GM19438 (cell line): ENCODE measurements around the gene KRTAP5-1.

Source experiments
- ATAC-seq: cut with Tn5 transposase; IDR thresholded peaks from one replicate; pipeline ENCODE4 v1.9.1; 2021; ENCODE audit warnings: low read depth; ENCODE audit not compliant: unreplicated experiment

The KRTAP5-1 gene

DNA sequence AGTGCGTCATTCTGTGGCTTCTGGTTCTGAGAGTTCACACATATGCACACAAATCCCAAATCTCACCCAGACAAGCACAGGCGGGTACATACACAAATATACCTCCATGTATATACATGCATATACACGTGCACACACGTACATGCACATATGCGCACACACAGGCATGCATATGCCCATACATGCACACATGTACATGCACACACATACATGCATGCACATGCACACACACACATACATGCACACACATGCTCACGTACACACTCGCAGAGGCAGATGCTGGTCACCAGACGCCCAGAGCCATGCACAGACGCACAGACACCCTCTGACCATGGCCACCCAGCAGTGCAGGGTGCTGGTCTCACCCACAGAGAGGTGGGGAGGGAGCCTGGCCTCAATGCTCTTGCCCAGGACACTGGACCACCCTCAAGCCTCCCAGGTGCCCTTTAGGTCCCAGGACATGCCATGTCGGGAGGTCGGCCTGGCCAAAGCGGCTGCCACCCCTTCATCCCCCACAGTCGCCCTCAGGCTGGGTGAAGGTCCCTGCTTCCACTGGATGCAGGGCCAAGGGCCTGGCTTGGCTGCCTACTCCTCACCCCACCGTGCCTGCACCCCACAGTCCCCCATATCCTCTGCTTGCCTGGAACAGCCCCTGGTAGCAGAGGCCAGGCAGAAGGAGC, 22.5 kb downstream of the KRTAP5-1 start:
- ATAC-seq = no peak

DNA sequence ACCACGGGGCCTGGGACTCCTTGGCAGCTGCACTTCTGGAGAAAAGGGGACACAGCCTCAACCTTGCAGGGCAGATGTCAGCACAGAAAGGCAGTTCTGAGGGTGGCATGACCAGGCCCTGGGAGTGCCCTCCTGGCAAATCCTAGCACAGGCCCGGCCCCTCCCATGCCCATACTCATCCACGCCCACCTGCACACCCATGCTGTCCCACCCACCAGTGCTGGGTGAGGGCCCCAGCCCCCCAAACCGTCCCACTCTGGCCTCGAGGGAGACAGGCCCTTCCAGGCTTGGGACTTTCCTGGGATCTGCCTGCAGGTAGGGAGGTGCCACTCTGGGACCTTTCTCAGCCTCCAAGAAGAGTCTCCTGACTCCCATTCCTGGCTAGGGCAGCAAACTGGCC, 23.1 kb downstream of the KRTAP5-1 start:
- ATAC-seq = no peak

DNA sequence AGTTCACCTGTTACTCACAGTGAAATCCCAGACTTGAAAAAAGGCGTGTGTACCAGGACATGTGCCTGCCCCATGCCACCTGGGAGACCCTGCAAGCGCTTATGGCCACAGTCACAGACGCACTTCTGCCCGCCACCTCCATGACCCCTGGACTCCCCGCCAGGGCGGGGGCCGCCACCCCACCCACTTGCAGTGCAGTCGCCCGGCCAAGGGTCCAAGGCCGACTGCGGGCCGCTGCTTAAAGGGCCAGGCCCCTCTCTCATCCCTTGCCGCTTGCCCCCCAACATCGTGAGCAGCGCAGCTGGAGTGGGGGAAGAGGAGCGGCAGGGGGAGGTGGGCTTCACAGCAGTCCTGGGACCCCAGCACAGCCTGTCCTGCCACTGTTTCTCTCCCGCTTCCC, 23.8 kb downstream of the KRTAP5-1 start:
- ATAC-seq = no peak

DNA sequence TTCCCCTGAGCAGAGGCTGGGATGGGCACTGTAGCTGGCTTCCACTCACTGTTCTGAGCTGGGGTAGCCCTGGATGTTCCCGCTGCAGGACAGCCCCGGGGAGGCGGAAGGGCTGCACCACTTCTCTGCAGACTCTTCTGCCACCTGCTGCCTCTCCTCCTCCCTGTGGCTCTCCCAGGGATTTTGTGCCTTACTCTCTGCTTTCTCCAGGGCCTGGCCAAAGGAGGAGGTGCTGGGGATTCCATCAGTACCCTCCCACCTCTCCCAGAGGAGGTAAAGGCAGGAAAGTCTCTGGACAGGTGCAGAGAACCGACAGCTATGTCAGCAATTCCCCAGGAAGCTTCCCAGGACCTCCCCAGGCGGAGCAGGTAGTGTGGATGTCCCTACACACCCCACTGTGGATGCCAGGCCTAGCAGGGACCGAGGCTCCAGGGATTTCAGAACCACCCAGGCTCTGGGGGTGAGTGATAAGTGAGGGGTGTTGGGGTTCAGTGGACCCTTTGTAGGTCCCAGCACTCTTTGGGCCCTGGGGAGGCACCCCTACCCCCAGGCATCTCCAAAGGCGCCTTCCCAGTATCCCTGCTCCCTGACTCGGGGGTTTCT, 24.3 kb downstream of the KRTAP5-1 start:
- no peak for ATAC-seq

DNA sequence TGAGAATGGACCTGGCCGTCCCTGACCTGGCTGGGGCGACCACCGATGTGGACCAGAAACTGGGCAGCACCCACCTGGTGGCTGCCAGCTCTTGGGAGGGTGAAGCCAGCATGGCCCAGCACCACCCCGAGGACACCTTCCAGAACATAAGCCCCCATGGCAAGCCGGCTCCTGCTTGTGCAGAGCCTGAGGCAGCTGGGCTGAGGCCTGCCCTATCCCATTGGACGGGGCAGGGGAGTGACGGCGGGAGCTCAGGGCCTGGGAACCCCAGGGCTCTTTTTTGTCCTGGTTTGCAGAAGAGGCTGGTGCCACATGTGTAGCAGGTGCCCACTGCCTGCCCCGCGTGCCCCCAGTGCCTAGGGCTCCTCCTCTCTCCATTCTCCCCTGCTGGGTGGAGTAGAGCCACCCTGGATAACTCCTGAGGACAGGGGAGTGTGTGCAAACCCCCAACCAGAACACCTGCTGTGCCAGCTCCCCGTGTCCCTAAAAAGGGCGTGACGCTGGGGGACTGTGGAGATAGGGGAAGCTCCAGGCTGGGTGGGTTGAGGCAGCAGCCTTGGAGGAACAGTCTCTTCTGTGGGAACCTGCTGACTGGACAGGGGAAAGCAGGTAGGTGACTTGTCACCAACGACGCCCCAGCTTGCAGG, 25.0 kb downstream of the KRTAP5-1 start:
- no peak for ATAC-seq

DNA sequence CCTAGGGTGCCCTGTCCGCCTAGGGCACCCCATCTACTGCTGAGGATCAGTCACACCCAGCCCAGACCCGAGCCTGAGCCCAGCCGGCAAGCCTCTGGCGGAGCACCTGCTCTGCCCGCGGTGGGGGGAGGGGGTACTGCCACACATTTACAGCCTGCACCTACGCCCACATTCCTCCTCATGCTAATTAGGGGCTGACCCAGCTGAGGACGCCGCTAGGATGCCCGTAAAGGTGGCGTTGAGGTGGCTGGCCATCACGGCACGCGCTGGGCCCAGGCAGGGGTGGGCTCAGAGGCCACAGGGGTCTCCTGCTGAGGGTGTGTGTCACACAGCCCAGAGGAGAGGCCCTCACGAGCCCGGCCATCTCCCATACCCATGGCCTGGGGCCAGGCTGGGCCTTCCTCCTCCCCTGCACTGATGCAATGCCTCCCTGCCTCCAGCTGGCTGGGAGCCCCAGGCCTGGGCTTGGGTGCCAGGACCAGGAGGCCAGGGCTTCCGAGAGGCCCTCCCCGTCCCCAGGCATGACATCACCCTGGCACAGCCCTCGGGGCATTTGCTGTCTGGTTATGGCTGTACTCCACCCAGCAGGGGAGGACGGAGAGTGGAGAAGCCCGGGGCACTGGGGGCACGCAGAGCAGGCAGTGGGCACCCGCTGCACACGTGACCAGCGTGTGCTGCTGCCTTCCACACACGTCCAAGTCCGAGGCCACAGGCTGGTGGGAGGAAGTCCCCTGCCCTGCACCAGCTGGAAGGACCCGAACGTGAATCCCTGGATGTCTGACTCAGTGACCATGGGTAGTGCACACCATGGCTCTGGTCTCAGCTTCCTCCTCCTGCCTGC, 25.8 kb downstream of the KRTAP5-1 start:
- ATAC-seq = no peak

DNA sequence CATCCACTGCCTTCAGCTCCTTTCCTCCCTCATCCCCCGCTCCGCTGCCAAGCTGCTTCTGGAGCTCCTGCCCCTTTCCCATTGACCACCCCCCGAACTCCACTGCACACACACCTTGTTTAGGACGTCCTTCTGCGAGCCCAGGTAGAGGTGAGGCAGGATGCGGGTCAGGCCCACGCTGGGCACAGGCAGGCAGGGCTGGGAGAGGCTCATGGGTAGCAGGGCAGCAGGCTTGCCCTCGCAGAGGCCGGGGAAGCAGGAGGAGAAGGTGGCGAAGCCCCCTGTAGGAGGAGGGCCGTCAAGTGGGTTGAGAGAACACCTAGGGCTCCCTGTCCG, 26.3 kb downstream of the KRTAP5-1 start:
- ATAC-seq = no peak

DNA sequence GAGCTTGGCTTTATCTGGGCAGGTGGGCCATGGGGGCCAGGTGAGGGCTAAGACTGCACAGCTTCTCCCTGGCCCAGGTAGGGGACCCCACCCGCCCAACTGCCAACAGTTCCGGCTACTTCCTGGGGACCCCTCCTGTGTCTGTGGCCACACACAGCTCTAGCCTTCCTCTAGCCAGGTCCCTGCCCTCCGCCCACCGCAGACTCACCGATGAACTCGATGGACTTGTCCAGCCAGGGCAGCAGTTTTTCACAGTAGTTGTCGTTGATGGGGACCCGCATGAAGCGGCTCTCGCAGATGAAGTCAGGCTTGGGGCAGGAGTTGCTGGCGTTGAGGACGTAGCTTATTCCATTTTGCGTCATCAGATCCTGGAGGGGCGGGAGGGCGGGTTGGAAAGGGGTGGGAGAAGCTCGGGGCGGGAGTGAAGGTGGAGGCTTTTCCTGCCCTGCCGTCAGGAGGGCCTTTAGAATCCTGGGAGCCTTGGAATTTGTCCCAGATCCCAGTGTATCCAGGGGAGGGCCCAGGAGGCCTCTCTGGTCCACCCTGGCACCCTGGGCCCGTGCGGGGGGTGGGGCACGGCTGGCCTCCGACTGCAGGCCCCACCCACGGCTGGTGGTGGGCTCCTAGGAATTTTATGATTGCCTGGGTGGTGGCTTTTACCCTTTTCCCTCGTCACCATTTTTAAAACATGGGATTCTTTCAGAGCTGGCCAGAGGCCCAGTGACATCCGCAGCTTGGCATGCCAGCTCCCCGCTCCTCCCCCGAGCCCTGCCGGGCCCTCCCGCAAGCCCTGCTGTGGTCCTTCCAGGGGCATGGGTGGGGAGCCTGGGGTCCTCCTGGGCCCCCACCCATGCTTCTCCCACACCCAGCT, 26.9 kb downstream of the KRTAP5-1 start:
- ATAC-seq = no peak

DNA sequence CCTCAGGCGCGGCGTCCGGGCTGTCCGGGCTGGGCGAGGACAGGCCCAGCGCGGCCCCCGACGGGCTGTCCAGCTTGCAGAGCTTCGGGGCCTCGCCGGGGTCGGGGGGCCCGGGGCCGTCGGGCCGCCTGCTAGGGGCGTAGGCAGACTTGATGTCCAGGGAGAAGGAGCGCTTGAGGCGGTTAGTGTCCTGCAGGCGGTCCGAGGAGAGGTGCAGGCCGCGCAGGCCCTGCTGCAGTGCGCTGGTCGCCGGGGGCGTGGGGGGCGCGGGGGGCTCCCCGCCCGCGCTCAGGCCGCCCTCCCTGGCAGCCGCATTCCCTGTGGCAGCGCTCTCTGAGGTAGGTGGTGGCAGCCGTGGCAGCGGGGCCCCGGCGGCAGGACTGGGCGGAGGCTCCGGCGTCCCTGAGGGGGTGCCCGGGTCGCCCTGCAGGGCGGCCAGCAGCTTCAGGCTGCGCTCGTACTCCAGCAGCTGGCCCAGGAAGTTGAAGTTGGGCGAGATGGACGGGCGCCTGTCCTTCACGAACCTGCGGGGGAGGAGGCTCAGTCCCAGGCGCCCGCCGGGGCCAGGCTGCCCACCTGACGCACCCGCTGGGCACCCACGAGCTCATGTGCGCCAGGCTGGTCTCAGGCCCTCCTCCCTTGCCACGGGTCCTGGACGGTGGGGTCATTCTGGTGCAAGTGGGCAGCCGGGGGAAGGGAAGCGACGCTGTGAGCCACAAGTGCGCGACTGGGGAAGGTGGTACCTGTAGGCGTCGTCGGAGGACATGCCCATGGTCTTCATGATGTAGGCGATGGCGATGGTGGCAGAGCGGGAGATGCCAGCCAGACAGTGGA, 27.8 kb downstream of the KRTAP5-1 start:
- no peak for ATAC-seq

DNA sequence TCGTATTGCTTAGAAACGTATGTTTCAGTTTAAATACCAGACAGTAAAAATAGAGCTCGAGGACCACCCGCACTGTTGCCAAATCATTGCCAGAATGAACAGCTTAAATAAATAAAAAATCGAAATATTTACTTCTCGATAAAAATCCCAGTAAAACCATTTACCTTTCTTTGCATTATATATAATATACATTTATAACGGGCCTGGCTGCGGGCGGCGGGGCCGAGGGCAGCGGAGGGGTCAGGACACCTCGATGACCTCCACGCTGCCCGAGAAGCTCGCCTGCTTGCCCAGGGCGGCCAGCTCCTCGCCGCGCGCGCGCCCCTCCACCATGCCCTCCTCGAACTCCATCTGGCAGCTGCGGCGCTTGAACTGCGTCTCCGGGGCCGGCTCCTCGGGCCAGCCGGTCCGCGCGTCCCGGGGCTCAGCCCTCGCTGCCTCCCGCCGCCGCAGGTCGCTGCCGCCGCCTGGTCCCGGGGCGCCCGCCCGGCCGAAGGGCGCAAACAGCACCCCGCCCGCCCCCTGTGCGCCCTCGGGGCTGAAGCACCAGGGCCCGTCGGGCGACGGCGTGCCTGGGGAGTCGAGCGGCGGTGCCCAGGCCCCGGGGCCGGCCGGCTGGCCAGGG, 28.7 kb downstream of the KRTAP5-1 start:
- no peak for ATAC-seq

DNA sequence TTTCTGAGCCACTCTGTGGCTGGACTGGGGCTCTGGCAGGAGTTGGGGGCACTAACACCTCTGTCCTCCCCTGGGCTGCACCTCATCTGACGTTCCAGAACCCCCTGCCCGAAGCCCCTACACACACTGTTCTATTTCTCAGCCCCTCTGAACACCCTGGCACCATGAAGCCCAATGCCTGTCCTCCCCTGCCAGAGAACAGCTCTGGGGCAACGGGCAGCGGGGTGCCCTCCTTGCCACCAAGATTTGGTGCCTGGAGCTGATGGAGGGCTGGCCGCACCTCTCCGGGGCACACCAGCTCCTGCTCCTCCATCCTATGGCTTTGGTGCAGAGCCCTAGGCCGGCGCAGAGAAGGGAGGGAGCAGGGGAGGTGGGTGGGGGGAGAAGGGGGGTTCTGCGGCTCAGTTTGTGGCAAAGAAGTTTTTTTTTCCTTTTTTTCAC, 29.4 kb downstream of the KRTAP5-1 start:
- ATAC-seq = no peak

DNA sequence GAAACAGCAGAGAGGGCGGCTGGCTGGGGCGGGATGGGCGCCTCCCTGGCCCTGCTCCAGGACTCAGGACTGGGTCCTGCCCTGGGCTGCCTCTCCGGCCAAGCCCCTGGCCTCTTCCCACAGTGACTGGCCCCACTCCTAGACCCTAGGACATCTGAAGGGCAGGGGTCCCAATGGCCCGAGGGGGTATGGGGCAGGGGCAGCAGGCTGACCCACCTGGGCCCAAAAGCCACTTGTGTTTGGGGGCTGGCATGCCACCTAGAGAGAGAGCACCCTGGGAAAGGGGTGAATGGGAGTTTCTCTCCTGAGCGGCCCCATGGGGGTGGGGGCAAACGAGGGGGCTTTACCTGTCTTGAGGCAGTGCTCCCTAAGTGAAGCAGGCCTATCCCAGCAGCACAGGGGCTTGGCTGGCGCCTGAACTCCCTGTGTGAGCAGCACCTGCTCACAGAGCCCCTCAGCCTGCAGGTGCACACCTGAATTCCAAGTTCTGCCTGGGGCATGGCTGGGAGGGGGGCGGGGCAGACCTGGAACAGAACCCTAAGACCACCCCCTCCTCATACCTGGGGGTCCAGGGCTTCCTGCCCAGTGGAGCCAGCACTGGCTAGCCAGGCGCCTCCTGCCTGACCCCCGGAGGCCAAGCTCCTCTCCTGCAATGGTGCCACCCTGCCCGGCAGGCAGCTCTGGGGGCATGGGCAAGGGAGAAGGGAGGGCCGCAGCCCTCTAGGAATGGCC, 29.9 kb downstream of the KRTAP5-1 start:
- ATAC-seq = no peak

DNA sequence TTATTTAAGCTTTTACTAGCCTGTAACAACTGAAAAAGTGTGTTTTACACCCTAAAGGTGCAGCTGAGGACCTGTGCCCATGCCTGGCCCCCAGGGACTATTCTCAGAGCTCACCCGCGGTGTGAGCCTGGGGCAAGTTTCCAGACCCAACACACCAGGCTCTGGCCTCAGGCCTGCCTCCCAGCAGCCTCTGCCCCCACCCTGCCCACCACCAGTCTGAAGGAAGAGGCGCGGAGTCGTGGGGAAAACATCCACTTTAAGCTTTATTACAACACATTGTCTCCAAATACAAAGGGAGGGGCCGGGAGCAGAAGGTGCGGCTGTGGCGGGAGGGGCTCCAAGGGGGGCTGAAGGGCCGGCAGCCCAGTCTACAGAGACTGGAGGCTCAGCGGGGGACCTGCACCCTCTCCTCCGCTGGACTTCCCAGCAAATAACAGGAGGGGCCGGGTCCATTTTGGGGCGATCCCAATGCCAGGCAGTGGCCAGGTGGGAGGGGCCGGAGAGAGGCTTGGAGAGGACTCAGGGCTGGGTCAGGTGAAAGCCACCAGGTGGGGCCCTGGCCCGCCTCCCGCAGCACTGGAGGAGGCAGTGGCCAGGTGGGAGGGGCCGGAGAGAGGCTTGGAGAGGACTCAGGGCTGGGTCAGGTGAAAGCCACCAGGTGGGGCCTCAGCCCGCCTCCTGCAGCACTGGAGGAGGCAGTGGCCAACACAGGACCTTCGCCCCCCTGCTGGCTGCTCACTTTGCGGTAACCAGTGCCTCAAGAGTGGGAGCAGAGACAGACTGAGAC, 31.1 kb downstream of the KRTAP5-1 start:
- ATAC-seq = no peak

DNA sequence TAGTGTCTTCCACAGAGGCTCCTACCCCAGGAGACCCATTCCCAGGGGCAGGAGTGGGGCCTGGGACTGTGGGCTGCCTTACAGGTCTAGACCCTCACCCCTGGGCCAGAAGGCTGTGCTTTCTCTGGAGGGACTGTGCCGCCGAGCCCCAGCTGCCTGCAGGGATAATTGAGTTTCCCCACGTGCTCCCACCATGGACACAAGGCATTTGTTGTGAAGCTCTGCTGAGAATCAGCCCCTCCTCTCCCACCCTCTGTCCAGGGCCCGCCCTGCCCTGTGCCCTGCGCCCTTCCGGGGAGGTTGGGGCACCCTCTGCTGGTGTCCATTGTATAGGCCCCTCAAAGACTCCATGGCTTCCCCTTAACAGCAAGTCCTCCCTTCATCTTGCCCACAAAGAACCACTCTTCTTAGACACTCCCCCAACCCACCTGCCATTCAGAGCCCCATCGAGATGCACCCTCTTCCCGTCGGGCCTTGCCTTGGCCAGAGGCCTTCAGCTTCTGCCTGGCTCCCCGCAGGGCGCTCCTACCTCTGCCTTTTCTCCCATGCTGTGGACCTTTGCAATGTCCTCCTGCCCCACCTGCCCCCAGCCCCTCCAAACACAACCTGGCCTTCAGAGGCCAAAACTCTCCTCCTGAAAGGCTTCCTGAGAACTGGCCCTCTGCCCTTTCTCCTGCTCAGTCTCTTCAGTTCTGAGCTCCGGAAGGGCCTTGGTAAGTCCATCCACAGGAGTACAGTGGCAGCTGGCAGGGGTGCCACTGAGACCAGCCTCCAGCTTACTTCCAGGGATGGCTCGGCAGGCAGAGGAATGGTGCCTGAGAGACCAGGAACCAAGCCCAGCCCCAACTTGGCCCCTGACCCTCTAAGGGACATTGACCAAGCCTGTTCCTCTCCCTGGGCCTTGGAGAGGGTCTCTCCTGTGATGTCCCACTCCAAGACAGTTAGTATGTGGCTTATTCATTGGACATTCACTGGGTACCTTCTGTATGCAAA, 35.4 kb downstream of the KRTAP5-1 start:
- ATAC-seq = no peak

DNA sequence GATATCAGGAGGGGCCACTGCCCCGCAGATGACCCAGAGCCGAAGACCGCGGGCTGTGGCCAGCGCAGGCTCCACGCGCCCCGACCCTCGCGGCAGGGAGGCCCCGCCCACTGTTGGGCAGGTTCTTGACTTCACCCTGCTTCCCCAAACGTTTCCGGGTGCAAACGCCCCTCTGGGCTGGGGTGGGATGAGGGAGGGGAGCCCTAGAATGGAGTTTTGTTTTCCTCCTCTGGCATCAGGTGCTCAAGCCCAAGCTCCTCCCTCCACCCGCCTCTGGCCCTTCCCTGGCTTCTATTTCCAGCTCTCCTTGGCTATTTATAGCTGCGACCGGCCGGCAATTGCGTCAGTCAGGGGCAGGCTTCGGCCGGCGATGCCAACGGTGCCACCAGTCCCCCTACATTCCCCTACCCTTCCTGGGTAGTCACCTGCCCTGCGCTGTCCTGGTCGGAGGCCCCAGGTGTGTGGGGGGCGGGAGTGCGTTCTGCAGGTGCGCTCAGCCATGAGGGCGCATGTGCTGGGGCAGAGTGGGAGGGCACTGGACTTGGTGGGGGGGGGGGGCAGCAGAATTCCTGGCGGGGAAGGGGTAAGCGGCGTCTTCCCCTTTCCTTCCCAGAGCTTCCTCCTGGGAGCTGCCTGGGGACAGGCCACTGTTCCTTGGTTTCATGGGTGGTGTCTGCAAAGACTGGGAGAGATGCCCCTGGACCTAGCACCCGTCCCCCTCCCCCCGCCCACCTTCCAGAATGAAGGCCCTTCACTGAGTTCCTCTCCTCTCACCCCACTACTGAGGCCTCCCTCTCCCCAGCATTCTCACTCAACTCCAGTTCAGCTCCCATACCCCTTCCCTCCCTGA, 36.6 kb downstream of the KRTAP5-1 start:
- ATAC-seq = no peak
